GM18502 (cell line): ENCODE data around the gene SRY.
"Not testable (repeated sequence)": the region's sequence is repeated elsewhere in the genome, so short reads cannot be mapped to it uniquely, and the experiment has no call there.

ENCODE experiments used
- ATAC-seq: cut with Tn5 transposase; IDR thresholded peaks from one replicate; pipeline ENCODE4 v1.9.1; 2021; ENCODE audit warnings: mild to moderate bottlenecking; ENCODE audit not compliant: unreplicated experiment, poor library complexity

The SRY gene

GRCh38 chrY:2787600-2787999 lies at the start of gene SRY:
Gene SRY (minus strand): TSS chrY:2787682. CDS start chrY:2787603, 79 bp downstream.
- no peak for ATAC-seq

DNA sequence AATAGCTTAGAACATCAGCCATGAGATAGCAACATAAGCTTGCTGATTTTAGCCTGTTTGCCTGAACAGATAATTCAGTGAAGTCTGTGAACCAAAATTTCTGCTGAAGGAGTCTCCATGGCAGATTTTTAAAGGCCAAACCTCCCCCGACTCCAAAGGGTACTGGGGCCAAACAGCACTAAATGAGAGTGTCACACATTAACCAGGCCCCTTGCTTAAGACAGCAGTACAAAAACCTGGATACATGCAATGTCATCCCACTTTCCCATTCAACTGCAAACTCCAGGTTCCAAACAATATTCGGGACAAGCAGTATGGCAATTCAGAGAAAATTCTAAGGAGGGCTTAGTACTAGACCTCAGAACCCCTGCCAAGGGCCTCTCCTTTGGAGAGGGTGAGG lies 49.6 kb upstream of the SRY start:
- no peak for ATAC-seq

DNA sequence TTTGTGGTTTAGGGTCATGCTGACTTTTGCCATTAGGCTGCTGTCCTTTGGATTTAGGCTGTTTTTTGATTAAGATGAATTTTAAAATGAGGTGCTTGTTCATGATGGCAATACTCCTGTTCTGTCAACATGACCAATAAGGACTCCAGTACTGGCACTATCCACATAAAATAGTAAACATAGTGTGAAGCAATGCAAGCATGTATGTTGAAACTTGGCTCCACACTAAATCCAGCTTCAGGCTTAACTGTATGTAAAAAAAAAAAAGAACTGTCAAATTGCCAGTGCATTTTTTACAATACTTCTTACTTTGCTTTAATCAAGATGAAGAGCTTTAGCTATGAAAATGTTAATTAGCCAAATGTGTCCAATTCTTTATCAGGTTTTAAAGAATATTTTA lies 47.7 kb upstream of the SRY start:
- ATAC-seq = no peak

DNA sequence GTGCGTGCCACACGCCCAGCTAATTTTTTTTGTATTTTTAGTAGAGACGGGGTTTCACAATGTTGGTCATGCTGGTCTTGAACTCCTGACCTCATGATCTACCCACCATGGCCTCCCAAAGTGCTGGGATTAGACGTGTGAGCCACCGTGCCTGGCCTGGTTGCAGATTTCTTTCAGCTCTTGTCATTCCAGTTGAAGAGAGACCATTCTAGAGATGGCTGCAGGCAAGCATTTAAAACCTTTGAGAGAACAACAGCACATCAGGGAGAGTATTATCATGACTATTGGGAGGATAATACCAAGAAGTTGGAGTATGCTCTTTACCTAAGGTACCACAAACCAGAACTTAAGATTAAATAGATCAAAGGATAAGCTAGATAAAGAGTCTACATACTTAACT lies 41.0 kb upstream of the SRY start:
- no peak for ATAC-seq

- ATAC-seq = no peak
These were observed 37.0 kb upstream of the SRY start for GRCh38 chrY:2824471-2824870.

DNA sequence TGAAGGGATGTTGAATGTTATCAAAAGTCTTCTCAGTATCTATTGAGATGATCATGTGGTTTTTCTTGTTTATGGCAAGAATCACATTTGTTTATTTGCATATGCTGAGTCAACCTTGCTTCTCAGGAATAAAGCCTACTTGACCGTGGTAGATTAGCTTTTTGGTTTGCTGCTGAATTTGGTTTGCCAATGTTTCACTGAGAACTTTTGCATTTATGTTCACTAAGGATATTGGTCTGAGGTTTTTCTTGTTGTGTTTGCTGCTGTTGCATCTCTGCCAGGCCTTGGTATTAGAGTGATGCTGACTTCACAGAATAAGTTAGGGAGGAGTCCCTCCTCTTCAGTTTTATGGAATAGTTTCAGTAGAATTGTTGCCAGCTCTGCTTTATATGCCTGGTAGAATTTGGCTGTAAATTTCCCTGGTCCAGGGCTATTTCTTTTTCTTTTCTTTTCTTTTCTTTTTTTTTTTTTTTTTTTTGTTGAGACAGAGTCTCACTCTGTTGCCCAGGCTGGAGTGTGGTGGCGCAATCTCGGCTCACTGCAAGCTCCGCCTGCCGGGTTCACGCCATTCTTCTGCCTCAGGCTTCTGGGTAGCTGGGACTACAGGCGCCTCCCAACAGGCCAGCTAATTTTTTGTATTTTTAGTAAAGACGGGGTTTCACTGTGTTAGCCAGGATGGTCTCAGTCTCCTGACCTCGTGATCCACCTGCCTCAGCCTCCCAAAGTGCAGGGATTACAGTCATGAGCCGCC lies 29.8 kb upstream of the SRY start:
- not testable (repeated sequence) for ATAC-seq

GRCh38 chrY:2800246-2800645 lies 12.8 kb upstream of the SRY start:
- ATAC-seq = no peak

- no peak for ATAC-seq
These were observed 10.5 kb upstream of the SRY start for GRCh38 chrY:2797991-2798390.

GRCh38 chrY:2796977-2797523 lies 9.6 kb upstream of the SRY start:
- ATAC-seq = no peak

DNA sequence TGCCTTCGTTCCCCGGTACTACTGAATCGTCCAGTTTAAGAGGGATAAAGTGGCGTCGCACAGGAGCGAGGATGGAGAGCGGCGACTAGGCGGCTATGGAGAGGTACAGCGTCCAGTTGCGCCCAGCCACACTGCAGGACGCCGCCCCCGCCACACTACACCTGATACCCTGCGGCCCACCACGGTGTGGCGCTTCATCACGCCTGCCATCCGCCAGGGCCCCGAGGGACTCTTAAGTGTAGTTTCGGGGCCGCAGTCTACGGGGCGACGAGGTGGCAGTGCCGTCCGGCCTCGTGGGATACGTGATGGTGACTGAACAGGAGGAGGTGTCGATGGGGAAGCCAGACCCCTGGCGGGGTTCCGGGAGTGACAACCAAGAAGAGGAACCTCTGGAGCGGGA lies 2.3 kb upstream of the SRY start:
- ATAC-seq = no peak

- no peak for ATAC-seq
These were observed 488 bp downstream of the SRY start for GRCh38 chrY:2786876-2787512.
